ENCODE data around the gene ADAMTSL3. TPM values are rescaled to one million over a fixed set of nuclear protein-coding genes. Genes with fewer than 3 reads are reported as not detected.
"Not testable (repeated sequence)": the region's sequence is repeated elsewhere in the genome, so short reads cannot be mapped to it uniquely, and the experiment has no call there.

The ADAMTSL3 gene
- total RNA-seq, 1 donor from 2014 or later, result 0.32 TPM

DNA sequence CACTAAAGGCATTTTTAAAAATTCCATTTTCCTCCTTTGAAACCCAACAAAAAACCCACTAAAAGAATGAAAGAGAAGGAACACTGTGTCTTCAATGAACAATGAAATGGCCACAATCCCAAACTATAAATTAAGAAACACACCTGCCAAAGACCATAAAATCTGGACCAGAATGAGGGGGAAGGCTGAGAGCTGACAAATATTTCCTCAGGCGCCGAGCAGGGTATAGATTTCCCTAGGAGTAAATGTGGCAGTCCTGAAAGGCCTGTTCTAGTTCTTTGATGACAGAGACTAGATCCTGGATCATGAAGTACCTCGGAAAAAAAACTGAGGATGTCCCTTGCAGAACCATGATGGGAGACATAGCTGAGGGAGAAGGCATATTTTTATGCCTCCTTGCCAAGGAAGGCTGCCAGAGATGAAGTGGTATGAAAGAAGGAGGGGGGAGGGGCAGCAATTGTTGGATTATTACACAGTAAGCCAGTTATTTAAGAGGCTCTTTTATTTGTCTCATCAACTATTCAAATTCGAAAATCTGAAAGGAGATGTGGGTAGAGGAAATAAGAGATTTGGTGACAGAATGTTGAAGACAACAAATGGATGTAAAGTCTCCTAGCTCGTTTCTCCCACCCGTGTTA is 306.4 kb downstream of the ADAMTSL3 start:
- DNase-seq, result no peak
- no peaks in the 10 kb centered on the region for H3K9me3 Mint-ChIP-seq (ENCODE audit: unreplicated experiment)
- no peaks in the 10 kb centered on the region for H3K4me1 Mint-ChIP-seq (ENCODE audit: low read depth, unreplicated experiment)
- no peak overlapping the region for H3K27ac Mint-ChIP-seq (ENCODE audit: unreplicated experiment)
- H3K36me3 Mint-ChIP-seq (ENCODE audit: unreplicated experiment), result peaks cover 11% of the 10 kb centered on the region
- H3K27me3 Mint-ChIP-seq (ENCODE audit: unreplicated experiment), result no peaks in the 10 kb centered on the region
- H3K4me3 Mint-ChIP-seq (ENCODE audit: unreplicated experiment), result no peak overlapping the region
- TF ChIP-seq, protein P1, sequence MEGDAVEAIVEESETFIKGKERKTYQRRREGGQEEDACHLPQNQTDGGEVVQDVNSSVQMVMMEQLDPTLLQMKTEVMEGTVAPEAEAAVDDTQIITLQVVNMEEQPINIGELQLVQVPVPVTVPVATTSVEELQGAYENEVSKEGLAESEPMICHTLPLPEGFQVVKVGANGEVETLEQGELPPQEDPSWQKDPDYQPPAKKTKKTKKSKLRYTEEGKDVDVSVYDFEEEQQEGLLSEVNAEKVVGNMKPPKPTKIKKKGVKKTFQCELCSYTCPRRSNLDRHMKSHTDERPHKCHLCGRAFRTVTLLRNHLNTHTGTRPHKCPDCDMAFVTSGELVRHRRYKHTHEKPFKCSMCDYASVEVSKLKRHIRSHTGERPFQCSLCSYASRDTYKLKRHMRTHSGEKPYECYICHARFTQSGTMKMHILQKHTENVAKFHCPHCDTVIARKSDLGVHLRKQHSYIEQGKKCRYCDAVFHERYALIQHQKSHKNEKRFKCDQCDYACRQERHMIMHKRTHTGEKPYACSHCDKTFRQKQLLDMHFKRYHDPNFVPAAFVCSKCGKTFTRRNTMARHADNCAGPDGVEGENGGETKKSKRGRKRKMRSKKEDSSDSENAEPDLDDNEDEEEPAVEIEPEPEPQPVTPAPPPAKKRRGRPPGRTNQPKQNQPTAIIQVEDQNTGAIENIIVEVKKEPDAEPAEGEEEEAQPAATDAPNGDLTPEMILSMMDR (IDR thresholded peaks at IDR 0.05; ENCODE audit: partially characterized antibody, unreplicated experiment), result no peak

DNA sequence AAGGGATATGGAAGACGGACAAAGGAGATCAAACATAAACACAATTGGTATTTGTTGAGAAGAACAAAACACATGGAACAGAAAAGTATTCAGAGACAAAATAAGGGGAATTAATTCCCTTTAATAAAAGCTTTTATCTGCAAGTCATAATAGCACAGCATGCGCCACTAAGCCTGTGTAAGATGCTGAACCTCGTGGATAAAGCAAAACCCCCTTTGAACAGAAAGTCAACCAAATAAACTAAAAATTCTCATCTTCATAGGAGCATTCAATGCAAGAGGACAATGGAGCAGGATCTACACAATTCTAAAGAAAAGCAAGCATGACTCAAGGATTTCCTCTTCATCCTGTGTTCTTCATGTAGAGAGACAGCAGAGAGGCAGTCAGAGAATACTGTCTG is 307.4 kb downstream of the ADAMTSL3 start:
- TF ChIP-seq, protein P1 (IDR thresholded peaks at IDR 0.05; ENCODE audit: partially characterized antibody, unreplicated experiment), result no peak
- no peak overlapping the region for H3K4me3 Mint-ChIP-seq (ENCODE audit: unreplicated experiment)
- no peaks in the 10 kb centered on the region for H3K4me1 Mint-ChIP-seq (ENCODE audit: low read depth, unreplicated experiment)
- H3K36me3 Mint-ChIP-seq (ENCODE audit: unreplicated experiment), result peaks cover 11% of the 10 kb centered on the region
- no peak for DNase-seq
- H3K27me3 Mint-ChIP-seq (ENCODE audit: unreplicated experiment), result no peaks in the 10 kb centered on the region
- peaks cover 2% of the 10 kb centered on the region for H3K9me3 Mint-ChIP-seq (ENCODE audit: unreplicated experiment)
- no peak overlapping the region for H3K27ac Mint-ChIP-seq (ENCODE audit: unreplicated experiment)

DNA sequence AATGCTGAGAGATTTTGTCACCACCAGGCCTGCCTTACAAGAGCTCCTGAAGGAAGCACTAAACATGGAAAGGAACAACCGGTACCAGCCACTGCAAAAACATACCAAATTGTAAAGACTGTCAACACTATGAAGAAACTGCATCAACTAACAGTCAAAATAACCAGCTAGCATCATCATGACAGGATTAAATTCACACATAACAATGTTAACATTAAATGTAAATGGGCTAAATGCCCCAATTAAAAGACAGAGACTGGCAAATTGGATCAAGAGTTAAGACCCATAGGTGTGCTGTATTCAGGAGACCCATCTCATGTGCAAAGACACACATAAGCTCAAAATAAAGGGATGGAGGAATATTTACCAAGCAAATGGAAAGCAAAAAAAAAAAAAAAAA is 311.0 kb downstream of the ADAMTSL3 start:
- H3K27ac Mint-ChIP-seq (ENCODE audit: unreplicated experiment); H3K4me3 Mint-ChIP-seq (ENCODE audit: unreplicated experiment); H3K4me1 Mint-ChIP-seq (ENCODE audit: low read depth, unreplicated experiment); H3K9me3 Mint-ChIP-seq (ENCODE audit: unreplicated experiment); DNase-seq; H3K27me3 Mint-ChIP-seq (ENCODE audit: unreplicated experiment): not testable (repeated sequence)
- peaks cover 11% of the 10 kb centered on the region for H3K36me3 Mint-ChIP-seq (ENCODE audit: unreplicated experiment)

DNA sequence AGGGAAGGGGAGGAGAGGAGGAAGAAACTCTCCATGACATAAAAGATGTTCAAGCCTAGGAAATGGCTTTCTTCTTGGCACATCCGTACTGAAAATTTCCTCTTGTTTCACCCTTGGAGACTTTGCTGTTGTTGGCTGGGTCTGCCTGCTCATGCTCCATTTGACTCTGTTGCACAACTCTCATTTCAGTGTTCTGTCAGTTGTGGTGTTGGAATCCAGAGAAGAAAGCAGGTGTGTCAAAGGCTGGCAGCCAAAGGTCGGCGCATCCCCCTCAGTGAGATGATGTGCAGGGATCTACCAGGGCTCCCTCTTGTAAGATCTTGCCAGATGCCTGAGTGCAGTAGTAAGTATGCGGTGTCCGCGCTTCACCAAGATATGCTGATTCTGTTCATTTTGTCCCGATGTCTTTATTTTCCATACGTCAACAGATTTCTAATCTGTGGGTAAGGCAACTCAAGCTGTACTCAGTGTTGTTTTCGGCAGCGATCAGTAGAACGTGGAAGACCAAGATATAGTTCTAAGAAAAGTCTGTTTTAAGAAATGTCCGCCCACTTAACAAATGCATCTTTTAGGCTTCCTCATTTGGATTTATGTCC is 316.5 kb downstream of the ADAMTSL3 start:
- no peaks in the 10 kb centered on the region for H3K4me1 Mint-ChIP-seq (ENCODE audit: low read depth, unreplicated experiment)
- no peak for DNase-seq
- H3K9me3 Mint-ChIP-seq (ENCODE audit: unreplicated experiment), result peaks cover 3% of the 10 kb centered on the region
- no peaks in the 10 kb centered on the region for H3K27me3 Mint-ChIP-seq (ENCODE audit: unreplicated experiment)
- no peak overlapping the region for H3K4me3 Mint-ChIP-seq (ENCODE audit: unreplicated experiment)
- no peak overlapping the region for H3K27ac Mint-ChIP-seq (ENCODE audit: unreplicated experiment)
- TF ChIP-seq, protein P1 (IDR thresholded peaks at IDR 0.05; ENCODE audit: partially characterized antibody, unreplicated experiment), result no peak
- H3K36me3 Mint-ChIP-seq (ENCODE audit: unreplicated experiment), result peaks cover 3% of the 10 kb centered on the region

DNA sequence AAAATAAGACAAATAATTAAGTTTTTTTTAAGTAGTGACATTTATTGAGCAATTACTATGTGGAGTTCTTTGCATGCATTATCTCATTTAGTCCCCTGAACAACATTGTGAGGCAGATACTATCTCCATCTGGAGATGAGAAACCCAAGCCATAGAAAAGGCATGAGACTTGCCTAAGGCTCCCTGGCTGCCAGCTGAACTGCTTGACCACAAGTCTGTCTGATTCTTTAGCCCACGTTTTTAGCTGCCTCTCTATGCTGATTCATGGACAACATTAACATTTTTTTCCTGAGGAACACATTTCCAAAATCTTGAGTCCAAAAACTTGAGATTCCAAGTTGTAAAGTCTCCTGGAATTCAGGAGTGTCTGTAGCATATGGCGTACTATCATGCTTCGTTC is 318.1 kb downstream of the ADAMTSL3 start:
- Mint-ChIP-seq H3K27ac (ENCODE audit: unreplicated experiment) (no peak overlapping the region), H3K9me3 (ENCODE audit: unreplicated experiment) (no peaks in the 10 kb centered on the region), H3K36me3 (ENCODE audit: unreplicated experiment) (peaks cover 17% of the 10 kb centered on the region), H3K4me1 (ENCODE audit: low read depth, unreplicated experiment) (no peaks in the 10 kb centered on the region), H3K4me3 (ENCODE audit: unreplicated experiment) (no peak overlapping the region), H3K27me3 (ENCODE audit: unreplicated experiment) (no peaks in the 10 kb centered on the region)
- TF ChIP-seq, protein P1 (IDR thresholded peaks at IDR 0.05; ENCODE audit: partially characterized antibody, unreplicated experiment), result no peak
- no peak for DNase-seq

Data from glutamatergic neuron (in vitro differentiated cells).